Left colon (tissue), 2 donors: ENCODE data around the gene PPP2R3A. TPM values are rescaled to one million over a fixed set of nuclear protein-coding genes. Genes with fewer than 3 reads are reported as not detected.
A peak's percentile ranks its signal among the peaks of the same experiment; 100 is the strongest.

Experiments used
- ATAC-seq: fragments of 200-7000 bp; cut with Tn5 transposase; one replicate; pipeline ENCODE4 v1.9.1; 2020; ENCODE audit warnings: mild to moderate bottlenecking, moderate library complexity
- DNase-seq, 2 donors: peaks; one replicate each; pipeline ENCODE4 v3.0.0-alpha.2; 2020
- intact Hi-C, 2 donors: fragments of 100-400 bp; cut with DNase I in 1 of 2; cut with micrococcal nuclease in 1 of 2; formaldehyde crosslinking; loops; one replicate each; pipeline versions ENCODE4 v1.11.2 to v1.14.0; 2022; cut with DNase I, micrococcal nuclease
- total RNA-seq, 2 donors: library from RNA; stranded (reverse); fragmentation: NEBNext Ultra II Directional; extraction: Animal tissue kit (Norgen Biotek cat#: 25700); gene quantifications; one replicate each; pipeline ENCODE4 v1.2.1, GENCODE V29; 2021
- donor health status: DM: no; HTN: no; CAD: no.
- donor health status: DM: yes; HTN: yes; CAD: no.

The PPP2R3A gene
- total RNA-seq, 2 donors from 2014 or later, result 21.3 to 28.2 TPM

GRCh38 chr3:136197159-136197793 lies 231.7 kb downstream of the PPP2R3A start:
- ATAC-seq (peak; percentile 51), DNase-seq (no peak)
- intact Hi-C loops, result loop anchor here (10.0 kb wide), 3 partner anchors 58 to 558 kb away; partner anchors contain the start of genes PCCB (in 1 of the 2) and STAG1 (in 1 of the 2)

Other genes with a start within 250 kb of the PPP2R3A start
- 10 to 100 TPM; 22.6 to 24.5 TPM for gene MSL2, start 230.6 kb downstream of the PPP2R3A start, total RNA-seq